HL-60/S4 treated with retinoic acid at 250 ng/mL for 4 days and 3 days (cell line): ENCODE measurements around the gene TNPO2.
"Not testable (repeated sequence)": the region's sequence is repeated elsewhere in the genome, so short reads cannot be mapped to it uniquely, and the experiment has no call there.

Experiments
- in situ Hi-C: fragments of 300-500 bp; cut with MboI; formaldehyde crosslinking; loops from 2 replicates; pipeline ENCODE4 v1.7.0; 2022; ENCODE audit warnings: low sequenced_read_pairs

Gene TNPO2

DNA sequence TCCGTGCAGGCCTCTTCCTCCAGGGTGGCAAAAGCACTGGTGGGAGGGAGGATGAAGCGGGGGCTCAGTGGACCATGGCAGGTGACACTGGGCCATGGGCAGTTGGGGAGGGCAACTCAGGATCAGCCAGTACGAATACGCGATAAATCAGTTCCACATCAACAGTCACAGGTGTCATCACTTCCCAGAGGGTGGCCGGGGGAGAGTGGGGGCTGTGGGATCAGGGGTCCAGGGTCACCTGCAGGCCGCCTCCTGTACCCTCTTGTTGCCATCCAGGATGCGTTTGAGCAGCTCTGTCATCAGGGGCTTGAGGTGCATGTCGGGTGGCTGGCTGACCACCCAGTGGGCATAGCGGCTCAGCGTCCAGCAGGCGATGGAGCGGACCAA lies 17.4 kb downstream of the TNPO2 start:
- in situ Hi-C loops: no loop called here

- in situ Hi-C loops: no loop called here
Measured at GRCh38 chr19:12705654-12706331, 17.9 kb downstream of the TNPO2 start.

GRCh38 chr19:12705169-12705568 lies 18.6 kb downstream of the TNPO2 start:
- in situ Hi-C loops: no loop called here

DNA sequence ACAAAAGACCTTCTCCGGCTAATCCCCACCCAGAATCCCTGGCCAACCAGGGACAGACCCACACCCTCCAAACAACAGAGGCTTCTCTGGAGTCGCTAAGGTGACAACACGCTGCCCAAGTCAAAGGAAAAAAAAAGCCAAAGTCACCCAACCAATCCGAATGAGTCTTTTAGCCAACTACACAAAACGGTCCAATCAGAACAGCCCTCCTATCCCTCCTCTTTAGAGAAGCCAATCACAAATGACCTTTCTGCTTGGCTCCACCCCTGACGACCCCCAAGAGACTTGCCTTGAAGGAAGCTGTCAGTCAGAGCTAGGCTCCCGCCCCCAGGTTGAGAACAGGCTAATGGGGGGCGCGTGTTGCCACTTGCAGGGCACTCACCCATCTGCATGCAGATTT lies 20.7 kb downstream of the TNPO2 start:
- in situ Hi-C loops: no loop called here

DNA sequence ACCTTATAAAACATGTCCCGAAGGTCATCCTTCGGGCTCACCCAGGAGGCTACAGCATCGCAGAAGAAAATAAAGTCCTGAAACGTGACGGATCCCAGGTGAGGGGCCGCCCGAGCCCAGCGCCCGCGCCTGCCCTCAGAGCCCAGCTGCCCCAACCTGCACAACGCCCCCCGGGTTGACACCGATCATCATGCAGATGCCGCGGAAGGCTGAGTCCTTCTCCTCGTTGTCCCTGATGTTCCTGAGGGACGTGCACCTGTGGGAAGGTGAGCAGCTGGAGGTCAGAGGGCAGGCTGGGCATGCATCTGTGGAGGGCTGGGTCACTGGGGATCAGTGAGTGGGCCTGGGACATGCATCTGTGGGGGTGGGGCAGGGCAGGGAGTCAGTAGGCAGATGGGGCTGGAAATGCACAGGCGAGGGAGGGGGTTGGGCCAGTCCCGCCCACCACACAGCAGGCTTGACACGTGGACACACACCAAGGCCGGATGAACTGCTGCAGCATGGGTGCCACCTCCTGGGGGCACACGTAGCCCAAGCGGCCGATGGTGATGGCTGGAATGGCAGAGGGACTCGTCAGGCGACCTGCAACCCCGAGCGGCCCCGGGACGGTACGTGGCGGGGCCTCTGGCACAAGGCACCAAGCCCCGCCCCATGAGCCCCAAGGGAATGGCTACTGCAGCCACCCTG lies 22.0 kb downstream of the TNPO2 start:
- in situ Hi-C loops: no loop called here

GRCh38 chr19:12698138-12698537 lies 25.6 kb downstream of the TNPO2 start:
- in situ Hi-C loops: no loop called here

DNA sequence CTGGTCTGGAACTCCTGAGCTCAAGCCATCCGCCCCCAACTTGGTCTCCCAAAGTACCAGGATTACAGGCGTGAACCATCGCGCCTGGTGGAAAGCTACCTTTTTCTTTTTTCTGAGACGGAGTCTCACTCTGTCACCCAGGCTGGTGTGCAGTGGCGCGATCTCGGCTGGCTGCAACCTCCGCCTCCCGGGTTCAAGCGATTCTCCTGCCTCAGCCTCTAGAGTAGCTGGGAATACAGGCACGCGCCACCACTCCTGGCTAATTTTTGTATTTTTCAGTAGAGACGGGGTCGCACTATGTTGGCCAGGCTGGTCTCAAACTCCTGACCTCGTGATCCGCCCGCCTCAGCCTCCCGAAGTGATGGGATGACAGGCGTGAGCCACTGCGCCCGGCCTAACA lies 26.3 kb downstream of the TNPO2 start:
- in situ Hi-C loops: not testable (repeated sequence)

GRCh38 chr19:12696366-12697335 lies 27.1 kb downstream of the TNPO2 start, which contains the start of gene FBXW9:
Gene FBXW9 (minus strand): TSS chr19:12696631. CDS start chr19:12696581, 50 bp downstream.
- in situ Hi-C loops: no loop called here

DNA sequence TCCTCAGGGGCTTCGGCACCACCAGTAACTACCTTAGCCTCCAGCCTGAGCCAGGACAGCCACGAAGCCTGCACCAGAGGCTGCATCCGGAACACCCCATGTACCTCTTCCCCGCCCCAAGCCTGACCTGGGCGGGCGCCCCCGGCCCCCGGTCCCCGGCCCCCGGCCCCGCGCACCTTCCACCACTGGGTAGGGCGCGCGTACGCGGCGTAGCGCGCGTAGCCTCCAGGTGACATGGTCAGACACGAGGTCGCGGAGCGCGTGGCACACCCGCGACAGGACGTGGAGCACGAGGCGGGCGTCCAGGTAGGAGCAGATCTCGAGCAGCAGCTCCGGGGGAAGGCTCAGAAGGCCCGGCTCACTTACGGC lies 27.8 kb downstream of the TNPO2 start:
- in situ Hi-C loops: no loop called here

DNA sequence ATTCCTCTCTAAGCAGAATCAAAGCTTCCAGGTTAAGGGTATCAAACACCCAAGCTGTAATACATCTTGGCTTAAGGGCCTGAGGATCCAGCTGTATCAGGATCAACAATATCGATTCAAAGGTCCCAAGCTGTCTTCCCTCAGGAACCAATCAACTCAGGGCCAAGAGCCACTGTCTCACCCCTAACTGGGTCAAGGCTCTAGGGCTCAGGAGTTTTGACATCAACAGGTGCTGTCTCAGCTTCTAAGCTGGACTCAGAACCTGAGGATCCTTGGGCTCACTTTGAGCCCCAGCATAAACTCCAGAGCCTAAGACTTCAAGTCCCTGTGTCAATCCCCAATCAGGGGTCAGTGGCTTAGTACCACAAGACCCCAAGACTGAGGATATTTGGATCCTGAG lies 28.2 kb downstream of the TNPO2 start:
- in situ Hi-C loops: no loop called here

- in situ Hi-C loops: no loop called here
Measured at GRCh38 chr19:12695096-12695495, 28.6 kb downstream of the TNPO2 start.

DNA sequence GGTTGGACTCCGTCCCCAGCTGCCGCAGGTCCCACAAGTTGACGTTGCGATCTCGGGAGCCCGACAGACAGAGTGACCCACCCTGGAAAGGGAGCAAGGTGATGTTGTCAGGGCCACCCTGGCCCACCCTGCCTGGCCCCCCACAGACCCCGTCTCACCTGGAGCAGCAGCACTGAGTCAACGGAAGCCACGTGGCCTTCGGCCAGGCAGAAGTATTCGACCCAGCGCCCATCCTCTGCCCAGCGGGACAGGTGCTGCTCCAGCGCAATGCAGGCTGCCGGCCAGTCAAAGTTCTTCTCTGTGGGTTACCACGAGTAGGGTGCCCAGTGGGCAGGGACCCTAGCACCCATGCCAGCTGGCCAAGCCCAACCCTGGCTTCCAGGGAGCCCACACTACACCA lies 29.1 kb downstream of the TNPO2 start:
- in situ Hi-C loops: no loop called here

GRCh38 chr19:12692960-12693359 lies 30.8 kb downstream of the TNPO2 start:
- in situ Hi-C loops: no loop called here

DNA sequence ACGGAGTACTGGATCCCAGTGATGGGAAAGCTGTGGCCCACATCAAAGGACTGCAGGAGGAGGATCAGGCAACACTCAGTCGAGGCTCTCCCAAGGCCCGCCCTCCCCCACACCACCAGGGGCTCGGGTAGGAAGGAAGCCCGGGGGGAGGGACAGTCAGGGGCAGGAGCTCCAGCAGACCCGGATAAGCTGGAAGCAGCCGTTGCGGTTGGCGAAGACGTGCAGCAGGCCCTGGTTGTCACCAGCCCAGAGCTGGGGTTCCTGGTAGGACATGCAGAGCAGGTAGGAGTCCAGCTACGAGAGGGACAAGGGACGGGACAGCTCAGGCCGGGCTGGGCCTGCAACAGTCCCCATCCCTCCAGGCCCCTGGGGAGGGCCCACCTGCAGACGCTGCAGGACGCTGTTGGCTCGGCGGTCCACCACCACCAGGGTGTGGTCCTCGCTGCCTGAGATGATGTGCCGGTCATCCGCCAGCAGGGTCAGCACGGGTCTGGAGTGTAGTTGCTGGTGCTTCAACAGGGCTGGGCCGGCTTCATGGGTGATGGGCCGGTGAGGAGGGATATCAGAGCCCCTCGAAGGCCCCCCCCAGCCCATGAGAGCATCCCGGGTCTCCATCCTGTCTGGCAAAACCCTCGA lies 34.0 kb downstream of the TNPO2 start:
- in situ Hi-C loops: no loop called here

- in situ Hi-C loops: no loop called here
Measured at GRCh38 chr19:12689012-12689411, 34.7 kb downstream of the TNPO2 start.

GRCh38 chr19:12687496-12688196 lies 36.1 kb downstream of the TNPO2 start, which contains the start of gene GNG14:
Gene GNG14 (plus strand): TSS chr19:12687998. CDS start chr19:12688049, 51 bp downstream.
- in situ Hi-C loops: no loop called here

- in situ Hi-C loops: no loop called here
Measured at GRCh38 chr19:12685831-12686230, 37.9 kb downstream of the TNPO2 start.

DNA sequence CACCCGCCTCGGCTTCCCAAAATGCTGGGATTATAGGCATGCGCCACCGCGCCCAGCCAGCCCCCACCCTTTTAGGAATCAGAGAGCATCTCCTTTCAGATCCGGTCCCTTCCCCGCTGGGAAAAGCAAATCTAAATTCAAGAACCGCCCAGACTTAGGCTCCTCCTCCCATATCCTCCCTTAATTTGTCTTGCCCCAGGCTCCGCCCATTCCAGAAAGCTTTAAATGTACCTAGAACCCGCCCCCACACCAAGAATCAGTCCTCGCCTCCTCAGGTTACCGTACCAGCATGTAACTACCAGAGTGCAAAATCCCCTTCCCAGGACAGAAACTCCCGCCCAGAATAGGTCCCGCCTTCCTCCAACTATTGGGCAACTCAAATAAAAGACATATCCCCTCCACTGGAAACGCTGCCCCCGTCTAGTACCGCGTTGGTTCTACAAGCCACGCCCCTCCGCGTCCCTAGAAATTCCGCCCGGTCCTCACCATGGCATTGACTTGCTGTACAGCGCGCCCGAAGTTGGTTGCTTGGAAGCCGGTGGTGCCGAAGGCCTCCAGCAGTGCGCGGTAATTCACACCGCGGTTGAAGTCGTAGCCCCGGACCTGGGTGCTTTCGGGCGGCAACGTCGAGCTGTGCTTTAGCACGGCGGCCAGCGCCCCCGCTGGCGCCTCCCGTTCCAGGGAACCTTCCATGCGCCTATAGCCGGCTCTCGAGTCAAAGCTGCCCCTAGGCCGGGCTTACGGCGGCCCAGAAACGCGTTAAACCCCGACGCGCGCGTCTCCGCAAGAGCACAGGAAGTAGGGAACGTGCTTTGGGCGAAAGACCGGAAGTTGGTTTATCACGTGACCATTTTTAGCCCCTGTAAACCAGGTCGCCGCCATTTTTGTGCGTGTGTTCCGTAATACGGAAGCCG lies 42.4 kb downstream of the TNPO2 start, which contains the start of gene DHPS:
Gene DHPS (minus strand): TSS at position 807 of the 914 bp plus-strand sequence. CDS start 114 bp downstream, at position 693.
- in situ Hi-C loops: no loop called here

- in situ Hi-C loops: no loop called here
Measured at GRCh38 chr19:12680034-12680433, 43.7 kb downstream of the TNPO2 start.
